MCF 10A (cell line): ENCODE results near the gene TP53TG5. TPM values are rescaled to one million over a fixed set of nuclear protein-coding genes. Genes with fewer than 3 reads are reported as not detected.

ENCODE experiments used
- BruUV-seq: library from RNA; stranded (reverse); fragments of 400-500 nt; replicated peaks from 2 replicates; lab custom pipeline; 2021; lab: Mats Ljungman, UMichigan
- CTCF ChIA-PET: fragments of 300-600 bp; sonication (Branson Sonifier 250); formaldehyde crosslinking; extraction: SDS; loops from one replicate; lab custom pipeline; 2021; ENCODE audit warnings: antibody characterized with exemption, inconsistent platforms; lab: Yijun Ruan, JAX
- POLR2A ChIA-PET: fragments of 300-600, 350-650 bp; sonication (Branson Sonifier 250); formaldehyde crosslinking; extraction: SDS; loops from one replicate; lab custom pipeline; 2020; ENCODE audit warnings: antibody characterized with exemption, inconsistent platforms; lab: Yijun Ruan, JAX
- DNase-seq: peaks from one replicate; pipeline ENCODE4 v3.0.0-alpha.2; 2018; ENCODE audit not compliant: unreplicated experiment
- H3K27ac Mint-ChIP-seq: one replicate; pipeline ENCODE4 v1.8.0; 2022; ENCODE audit warnings: mild to moderate bottlenecking, low read depth, mixed read lengths; ENCODE audit not compliant: unreplicated experiment
- H3K27me3 Mint-ChIP-seq: one replicate; pipeline ENCODE4 v1.8.0; 2022; ENCODE audit warnings: mixed read lengths; ENCODE audit not compliant: insufficient read depth, unreplicated experiment
- H3K36me3 Mint-ChIP-seq: one replicate; pipeline ENCODE4 v1.8.0; 2022; ENCODE audit warnings: mild to moderate bottlenecking, moderate library complexity, mixed read lengths; ENCODE audit not compliant: insufficient read depth, unreplicated experiment
- H3K4me1 Mint-ChIP-seq: one replicate; pipeline ENCODE4 v1.8.0; 2022; ENCODE audit warnings: mixed read lengths; ENCODE audit not compliant: insufficient read depth, unreplicated experiment
- H3K4me3 Mint-ChIP-seq: one replicate; pipeline ENCODE4 v1.8.0; 2022; ENCODE audit warnings: mild to moderate bottlenecking, moderate library complexity, mixed read lengths; ENCODE audit not compliant: unreplicated experiment
- H3K9me3 Mint-ChIP-seq: one replicate; pipeline ENCODE4 v1.8.0; 2022; ENCODE audit warnings: mixed read lengths; ENCODE audit not compliant: unreplicated experiment
- CTCF ChIP-seq: fragments of 200-600 bp; IDR thresholded peaks from one replicate; pipeline ENCODE4 v1.8.0; 2022; ENCODE audit warnings: antibody characterized with exemption, mild to moderate bottlenecking; ENCODE audit not compliant: unreplicated experiment
- intact Hi-C: fragments of 100-400 bp; cut with micrococcal nuclease; formaldehyde crosslinking; loops from 2 replicates; pipeline ENCODE4 v1.14.1; 2022
- total RNA-seq: library from RNA; stranded (reverse); gene quantifications from 2 replicates; pipeline ENCODE4 v1.2.3, GENCODE V29; 2022

TP53TG5 gene
- total RNA-seq, 1 experiment from 2014 or later, result not detected

DNA sequence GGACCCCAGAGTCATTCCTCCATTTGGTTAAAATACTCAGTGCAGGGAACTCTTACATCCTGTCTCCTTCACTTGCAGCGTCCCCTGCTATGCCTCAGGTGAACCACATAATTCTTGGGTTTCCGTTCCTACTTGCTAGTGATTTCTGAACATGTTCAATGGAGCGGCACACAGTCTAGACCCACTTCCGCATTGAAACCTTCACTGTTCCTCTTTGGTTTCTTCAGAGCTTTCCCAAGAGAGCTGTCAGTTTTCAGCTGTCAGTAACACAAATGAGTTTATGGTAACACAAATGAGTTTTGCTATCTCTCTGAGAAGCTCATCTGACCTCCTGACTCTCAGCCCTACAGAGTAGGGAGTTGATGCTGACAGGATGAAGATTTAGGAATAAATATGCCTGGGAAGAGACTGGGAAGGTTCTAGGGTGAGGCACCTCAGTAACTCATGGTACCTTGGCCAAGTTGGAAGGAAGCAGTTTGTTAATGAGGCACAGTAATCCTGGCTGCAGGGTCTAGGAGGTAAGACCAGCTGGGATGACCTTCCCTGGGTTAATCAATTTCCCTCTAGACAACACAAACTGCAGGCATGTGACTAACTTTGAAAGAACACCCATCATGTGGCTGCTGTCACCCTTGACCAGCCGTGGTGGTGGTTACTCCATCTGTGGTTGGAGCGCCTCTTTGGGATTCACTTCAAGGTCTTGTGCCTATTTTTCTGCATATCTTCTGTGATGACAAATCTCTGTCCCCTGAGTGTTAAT, 9.7 kb downstream of the TP53TG5 start:
- no peak for DNase-seq
- Mint-ChIP-seq H3K27ac (no peak overlapping the region), H3K4me3 (no peak overlapping the region), H3K9me3 (no peaks in the 10 kb centered on the region), H3K4me1 (no peaks in the 10 kb centered on the region), H3K36me3 (peaks cover 35% of the 10 kb centered on the region), H3K27me3 (no peaks in the 10 kb centered on the region)
- POLR2A ChIA-PET, result interaction anchor here (0.6 to 34.6 kb wide), 3 partner anchors 16 to 48 kb away, joined by 3 to 1328 read pairs (median 9); partner anchors contain the start of genes PIGT and SDC4
- intact Hi-C loops, result no loop called here
- TF ChIP-seq CTCF, result no peak
- BruUV-seq, result no TSS peak
- CTCF ChIA-PET, result interaction anchor here (0.8 to 12.8 kb wide), 8 partner anchors 22 to 402 kb away, joined by 3 to 123 read pairs (median 4); no protein-coding TSS in a partner anchor

DNA sequence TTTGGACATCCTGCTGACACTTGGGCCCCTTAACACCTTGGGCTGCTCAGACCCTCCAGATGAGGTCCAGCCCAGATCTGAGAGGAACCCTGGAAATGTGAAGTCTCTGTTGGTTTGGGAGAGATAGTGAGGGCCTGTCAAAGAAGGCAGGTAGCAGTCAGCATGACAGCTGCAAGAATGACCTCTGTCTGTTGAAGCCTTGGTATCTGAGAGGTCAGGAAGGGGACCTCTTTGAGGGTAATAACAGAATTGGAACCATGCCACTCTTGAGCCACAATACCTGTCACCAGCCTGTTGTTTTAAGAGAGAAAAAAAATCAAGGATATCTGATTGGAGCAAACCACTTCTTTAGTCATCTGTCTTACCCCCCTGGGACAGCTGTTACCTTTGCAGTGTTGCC, 11.0 kb downstream of the TP53TG5 start:
- H3K4me3 Mint-ChIP-seq, result no peak overlapping the region
- ChIA-PET POLR2A (interaction anchor here (1.1 to 34.6 kb wide), 3 partner anchors 20 to 31 kb away, joined by 3 to 1328 read pairs (median 7); partner anchors contain the start of gene SDC4), CTCF (interaction anchor here (0.8 to 12.8 kb wide), 4 partner anchors 14 to 404 kb away, joined by 3 to 123 read pairs (median 4); no protein-coding TSS in a partner anchor)
- H3K4me1 Mint-ChIP-seq, result peaks cover 7% of the 10 kb centered on the region
- DNase-seq, result no peak
- BruUV-seq, result no TSS peak
- H3K9me3 Mint-ChIP-seq, result no peaks in the 10 kb centered on the region
- peaks cover 42% of the 10 kb centered on the region for H3K36me3 Mint-ChIP-seq
- no peak overlapping the region for H3K27ac Mint-ChIP-seq
- no peaks in the 10 kb centered on the region for H3K27me3 Mint-ChIP-seq
- intact Hi-C loops, result no loop called here
- TF ChIP-seq CTCF, result no peak

DNA sequence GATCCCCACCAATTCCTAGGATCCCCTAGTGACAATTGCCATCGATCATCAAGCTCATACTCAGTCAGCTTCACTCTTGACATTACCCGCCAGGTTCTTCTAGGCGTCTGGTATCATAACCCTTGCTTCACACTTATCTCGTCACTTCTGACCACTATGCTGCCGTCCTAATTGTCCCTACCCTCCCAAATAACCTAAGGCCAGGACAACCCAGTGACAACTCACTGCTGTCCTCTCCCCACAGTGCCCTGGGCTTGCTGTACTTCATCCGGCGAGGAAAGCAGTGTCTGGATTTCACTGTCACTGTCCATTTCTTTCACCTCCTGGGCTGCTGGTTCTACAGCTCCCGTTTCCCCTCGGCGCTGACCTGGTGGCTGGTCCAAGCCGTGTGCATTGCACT, 11.5 kb downstream of the TP53TG5 start:
- no peak overlapping the region for H3K27ac Mint-ChIP-seq
- ChIA-PET POLR2A (interaction anchor here (0.7 to 34.6 kb wide), 5 partner anchors 8 to 49 kb away, joined by 3 to 1328 read pairs (median 4); partner anchors contain the start of genes PIGT and SDC4), CTCF (interaction anchor here (0.6 to 12.8 kb wide), 5 partner anchors 14 to 621 kb away, joined by 3 to 123 read pairs (median 5); no protein-coding TSS in a partner anchor)
- H3K27me3 Mint-ChIP-seq, result no peaks in the 10 kb centered on the region
- intact Hi-C loops, result no loop called here
- H3K4me3 Mint-ChIP-seq, result no peak overlapping the region
- no peak for TF ChIP-seq CTCF
- DNase-seq, result no peak
- H3K9me3 Mint-ChIP-seq, result no peaks in the 10 kb centered on the region
- peaks cover 7% of the 10 kb centered on the region for H3K4me1 Mint-ChIP-seq
- H3K36me3 Mint-ChIP-seq, result peaks cover 42% of the 10 kb centered on the region
- no TSS peak for BruUV-seq

DNA sequence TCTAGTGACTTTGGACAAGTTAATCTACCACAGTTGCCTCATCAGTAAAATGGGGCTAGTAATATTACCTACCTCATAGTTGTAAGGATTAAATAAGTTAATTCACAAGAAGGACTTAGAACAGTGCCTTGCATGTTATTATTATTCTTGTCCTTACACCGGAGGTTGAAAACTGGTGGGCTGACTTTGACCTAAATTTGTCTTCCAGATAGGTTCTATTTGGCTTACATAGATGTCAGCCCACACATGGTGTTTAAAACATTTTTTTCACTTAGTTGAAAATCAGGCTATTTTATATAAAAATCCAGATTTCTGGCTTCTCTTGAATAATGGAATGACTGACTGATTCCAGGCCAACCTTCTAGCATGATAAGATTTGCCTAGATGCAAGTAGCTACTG, 11.9 kb downstream of the TP53TG5 start:
- Mint-ChIP-seq H3K9me3 (no peaks in the 10 kb centered on the region), H3K27ac (no peak overlapping the region), H3K4me3 (no peak overlapping the region), H3K4me1 (peaks cover 7% of the 10 kb centered on the region), H3K36me3 (peaks cover 42% of the 10 kb centered on the region), H3K27me3 (no peaks in the 10 kb centered on the region)
- BruUV-seq, result no TSS peak
- intact Hi-C loops, result no loop called here
- ChIA-PET POLR2A (interaction anchor here (0.7 to 34.6 kb wide), 5 partner anchors 8 to 49 kb away, joined by 3 to 1328 read pairs (median 4); partner anchors contain the start of genes PIGT and SDC4), CTCF (interaction anchor here (0.6 to 12.8 kb wide), 5 partner anchors 10 to 621 kb away, joined by 3 to 123 read pairs (median 5); no protein-coding TSS in a partner anchor)
- TF ChIP-seq CTCF, result no peak
- no peak for DNase-seq
